Astrocyte (in vitro differentiated cells and primary cell): ENCODE data around the gene IKBKG. TPM values are rescaled to one million over a fixed set of nuclear protein-coding genes. Genes with fewer than 3 reads are reported as not detected.
"Not testable (repeated sequence)": the region's sequence is repeated elsewhere in the genome, so short reads cannot be mapped to it uniquely, and the experiment has no call there.

Source experiments
- DNase-seq: peaks from one replicate; pipeline ENCODE4 v3.0.0-alpha.2; 2010; ENCODE audit warnings: low read depth
- FAIRE-seq: peaks from 2 replicates; lab custom pipeline; 2011; peaks lifted over from hg19 to GRCh38; lab: Jason Lieb, UNC
- H2AFZ ChIP-seq: 2 replicates; pipeline ENCODE4 v1.6.0; 2012; ENCODE audit warnings: low read depth, low read length, inconsistent platforms
- H3K27ac ChIP-seq: 2 replicates; pipeline ENCODE4 v1.5.1; 2011; ENCODE audit warnings: low read depth, low read length, inconsistent platforms
- H3K27me3 ChIP-seq: 2 replicates; pipeline ENCODE4 v1.6.0; 2011; ENCODE audit warnings: low read length, inconsistent platforms; ENCODE audit not compliant: insufficient read depth
- H3K36me3 ChIP-seq: 2 replicates; pipeline ENCODE4 v1.5.1; 2011; ENCODE audit warnings: low read length, inconsistent platforms; ENCODE audit not compliant: insufficient read depth
- H3K4me1 ChIP-seq: 2 replicates; pipeline ENCODE4 v1.5.1; 2011; ENCODE audit warnings: low read length, inconsistent platforms; ENCODE audit not compliant: insufficient read depth
- H3K4me2 ChIP-seq: 2 replicates; pipeline ENCODE4 v1.6.0; 2012; ENCODE audit warnings: low read length, inconsistent platforms
- H3K4me3 ChIP-seq: 2 replicates; pipeline ENCODE4 v1.5.1; 2011; ENCODE audit warnings: low read depth, mild to moderate bottlenecking, low read length, inconsistent platforms; ENCODE audit not compliant: insufficient read depth
- H3K79me2 ChIP-seq: 2 replicates; pipeline ENCODE4 v1.6.0; 2012; ENCODE audit warnings: mild to moderate bottlenecking, low read length, inconsistent platforms; ENCODE audit not compliant: insufficient read depth
- H3K9ac ChIP-seq: 2 replicates; pipeline ENCODE4 v1.6.0; 2012; ENCODE audit warnings: mild to moderate bottlenecking, low read length, inconsistent platforms
- H3K9me3 ChIP-seq: 2 replicates; pipeline ENCODE4 v1.5.1; 2012; ENCODE audit warnings: low read depth, mild to moderate bottlenecking, low read length, inconsistent platforms; ENCODE audit not compliant: insufficient read depth
- H4K20me1 ChIP-seq: 2 replicates; pipeline ENCODE4 v1.6.0; 2012; ENCODE audit warnings: low read length, inconsistent platforms; ENCODE audit not compliant: insufficient read depth
- H3K27ac Mint-ChIP-seq: one replicate; pipeline ENCODE4 v1.8.0; 2021; ENCODE audit warnings: mild to moderate bottlenecking, mixed read lengths; ENCODE audit not compliant: unreplicated experiment
- H3K27me3 Mint-ChIP-seq: one replicate; pipeline ENCODE4 v1.8.0; 2021; ENCODE audit warnings: low read depth, mixed read lengths; ENCODE audit not compliant: unreplicated experiment
- H3K36me3 Mint-ChIP-seq: one replicate; pipeline ENCODE4 v1.8.0; 2021; ENCODE audit warnings: low read depth, mixed read lengths; ENCODE audit not compliant: unreplicated experiment
- H3K4me1 Mint-ChIP-seq: one replicate; pipeline ENCODE4 v1.8.0; 2021; ENCODE audit warnings: low read depth, mixed read lengths; ENCODE audit not compliant: unreplicated experiment
- H3K4me3 Mint-ChIP-seq: one replicate; pipeline ENCODE4 v1.8.0; 2021; ENCODE audit warnings: mild to moderate bottlenecking, moderate library complexity, mixed read lengths; ENCODE audit not compliant: unreplicated experiment
- H3K9me3 Mint-ChIP-seq: one replicate; pipeline ENCODE4 v1.8.0; 2021; ENCODE audit warnings: mild to moderate bottlenecking, mixed read lengths; ENCODE audit not compliant: unreplicated experiment
- EZH2 ChIP-seq: IDR thresholded peaks from 2 replicates; pipeline ENCODE4 v1.6.1; 2012; ENCODE audit warnings: mild to moderate bottlenecking, low read length, inconsistent platforms; ENCODE audit not compliant: insufficient read depth
- total RNA-seq: library from RNA; stranded (reverse); gene quantifications from 2 replicates; pipeline ENCODE4 v1.2.1, GENCODE V29; 2021
- TF ChIP-seq, protein P1 (sequence below): IDR thresholded peaks from 2 replicates; pipeline ENCODE4 v1.5.1; 2011; ENCODE audit warnings: low read depth, mild to moderate bottlenecking, inconsistent platforms, low read length, moderate library complexity; ENCODE audit not compliant: insufficient read depth

The IKBKG gene
- total RNA-seq, 1 donor from 2014 or later: 21.4 TPM

GRCh38 chrX:154582994-154583393 lies 35.6 kb downstream of the IKBKG start:
- not testable (repeated sequence) for H3K27ac Mint-ChIP-seq, FAIRE-seq, H3K36me3 Mint-ChIP-seq, H4K20me1 ChIP-seq, H3K9me3 ChIP-seq, H3K4me3 Mint-ChIP-seq, H3K9ac ChIP-seq, H3K4me1 ChIP-seq, H3K4me1 Mint-ChIP-seq, H3K27me3 ChIP-seq, H3K4me2 ChIP-seq, DNase-seq, H2AFZ ChIP-seq, H3K79me2 ChIP-seq, H3K27me3 Mint-ChIP-seq, H3K27ac ChIP-seq, H3K4me3 ChIP-seq, H3K36me3 ChIP-seq, H3K9me3 Mint-ChIP-seq

DNA sequence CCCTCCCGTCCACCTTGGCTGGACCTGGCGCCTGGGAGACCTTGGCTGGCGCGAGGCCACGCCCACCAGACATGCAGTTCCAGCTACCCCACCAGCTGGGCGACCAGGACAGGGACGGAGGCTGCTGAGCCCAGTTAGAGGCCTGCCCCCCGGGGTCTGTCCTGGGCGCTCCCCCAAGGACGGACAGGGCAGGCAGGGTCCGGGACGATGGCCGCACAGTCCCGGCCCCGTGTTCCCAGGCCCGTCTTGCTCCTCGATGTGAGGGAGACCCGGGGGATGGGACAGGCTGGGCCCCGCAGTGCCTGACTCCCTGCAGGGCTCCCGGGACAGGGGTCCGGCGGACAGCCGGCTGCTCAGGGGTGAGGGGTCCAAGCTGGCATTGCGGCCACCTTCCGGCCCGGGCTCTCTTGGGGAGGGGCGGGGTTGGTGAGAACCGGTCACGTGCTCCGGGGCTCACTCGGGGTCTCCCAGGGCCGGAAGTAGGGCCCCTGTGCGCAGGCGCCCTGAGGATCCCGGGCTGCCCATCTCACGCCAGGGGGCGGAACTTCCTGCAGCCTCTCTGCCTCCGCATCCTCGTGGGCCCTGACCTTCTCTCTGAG lies 37.3 kb downstream of the IKBKG start, which contains the start of gene CTAG1A:
CTAG1A (plus strand) TSS at position 549 of the 599 bp plus-strand sequence. CDS start 74 bp downstream, outside the sequence.
- not testable (repeated sequence) for H3K79me2 ChIP-seq, H3K36me3 Mint-ChIP-seq, H3K4me1 Mint-ChIP-seq, H3K36me3 ChIP-seq, H4K20me1 ChIP-seq, H3K27ac ChIP-seq, H3K27ac Mint-ChIP-seq, FAIRE-seq, H3K9me3 Mint-ChIP-seq, H3K9ac ChIP-seq, H2AFZ ChIP-seq, H3K27me3 ChIP-seq, H3K27me3 Mint-ChIP-seq, H3K4me3 ChIP-seq, H3K4me1 ChIP-seq, H3K4me3 Mint-ChIP-seq, H3K9me3 ChIP-seq, DNase-seq, H3K4me2 ChIP-seq

GRCh38 chrX:154590415-154590814 lies 43.0 kb downstream of the IKBKG start:
- H3K4me1 ChIP-seq, FAIRE-seq, H3K4me3 Mint-ChIP-seq, H3K4me1 Mint-ChIP-seq, H3K36me3 Mint-ChIP-seq, H3K36me3 ChIP-seq, DNase-seq, H3K27ac Mint-ChIP-seq, H3K4me3 ChIP-seq, H3K27me3 Mint-ChIP-seq, H3K27me3 ChIP-seq, H3K4me2 ChIP-seq, H2AFZ ChIP-seq, H3K9me3 ChIP-seq, H4K20me1 ChIP-seq, H3K9me3 Mint-ChIP-seq, H3K79me2 ChIP-seq, H3K9ac ChIP-seq, H3K27ac ChIP-seq: not testable (repeated sequence)

DNA sequence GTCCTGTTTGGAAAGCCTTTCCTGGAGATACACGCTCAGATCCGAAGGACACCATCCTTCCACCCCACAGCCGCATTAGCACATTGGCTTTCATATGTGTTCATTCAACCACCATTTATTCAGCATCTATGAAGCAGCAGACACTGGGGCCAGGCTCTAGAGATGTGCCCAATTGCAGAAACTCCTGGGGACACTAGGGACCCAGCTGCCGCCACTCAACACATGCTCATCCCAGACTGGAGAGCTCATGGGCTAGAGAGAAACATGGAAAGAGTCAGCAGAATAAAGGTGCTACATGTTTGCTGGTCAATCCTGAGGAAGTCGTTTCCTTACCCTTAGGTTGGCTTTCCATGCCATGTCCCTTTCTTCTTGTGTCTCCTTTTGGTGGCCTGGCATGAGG lies 45.1 kb downstream of the IKBKG start:
- Mint-ChIP-seq H3K9me3 (peaks cover 11% of the 10 kb centered on the region), H3K4me1 (peaks cover 14% of the 10 kb centered on the region)

More for the DNA sequence above, 45.1 kb downstream of the IKBKG start:
- Mint-ChIP-seq H3K27me3 (no peaks in the 10 kb centered on the region), H3K36me3 (no peaks in the 10 kb centered on the region), H3K27ac (no peak overlapping the region), H3K4me3 (no peak overlapping the region)
- Histone ChIP-seq H3K9me3 (no peaks in the 10 kb centered on the region), H3K36me3 (no peaks in the 10 kb centered on the region), H3K4me3 (no peak overlapping the region), H3K9ac (no peak overlapping the region), H3K27me3 (no peaks in the 10 kb centered on the region), H4K20me1 (no peaks in the 10 kb centered on the region), H3K4me1 (no peaks in the 10 kb centered on the region), H2AFZ (no peak overlapping the region), H3K79me2 (no peaks in the 10 kb centered on the region), H3K4me2 (no peak overlapping the region), H3K27ac (no peak overlapping the region)
- DNase-seq (no peak), FAIRE-seq (no peak)
- TF ChIP-seq EZH2: no peak
- TF ChIP-seq, protein P1, sequence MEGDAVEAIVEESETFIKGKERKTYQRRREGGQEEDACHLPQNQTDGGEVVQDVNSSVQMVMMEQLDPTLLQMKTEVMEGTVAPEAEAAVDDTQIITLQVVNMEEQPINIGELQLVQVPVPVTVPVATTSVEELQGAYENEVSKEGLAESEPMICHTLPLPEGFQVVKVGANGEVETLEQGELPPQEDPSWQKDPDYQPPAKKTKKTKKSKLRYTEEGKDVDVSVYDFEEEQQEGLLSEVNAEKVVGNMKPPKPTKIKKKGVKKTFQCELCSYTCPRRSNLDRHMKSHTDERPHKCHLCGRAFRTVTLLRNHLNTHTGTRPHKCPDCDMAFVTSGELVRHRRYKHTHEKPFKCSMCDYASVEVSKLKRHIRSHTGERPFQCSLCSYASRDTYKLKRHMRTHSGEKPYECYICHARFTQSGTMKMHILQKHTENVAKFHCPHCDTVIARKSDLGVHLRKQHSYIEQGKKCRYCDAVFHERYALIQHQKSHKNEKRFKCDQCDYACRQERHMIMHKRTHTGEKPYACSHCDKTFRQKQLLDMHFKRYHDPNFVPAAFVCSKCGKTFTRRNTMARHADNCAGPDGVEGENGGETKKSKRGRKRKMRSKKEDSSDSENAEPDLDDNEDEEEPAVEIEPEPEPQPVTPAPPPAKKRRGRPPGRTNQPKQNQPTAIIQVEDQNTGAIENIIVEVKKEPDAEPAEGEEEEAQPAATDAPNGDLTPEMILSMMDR: no peak
